Tibial nerve (tissue), 4 donors: ENCODE results near the gene DDC.

Experiments
- EP300 ChIP-seq, 2 donors: sonication (generic); formaldehyde crosslinking; IDR thresholded peaks; one replicate each; pipeline ENCODE4 v1.6.1; 2017; ENCODE audit warnings: antibody characterized with exemption in 2 of 2, mild to moderate bottlenecking in 1 of 2
- TF ChIP-seq, protein P1 (sequence below), 5 experiments: fragments of 200-600 bp in 3 of 5; fragments of 450-650 bp in 2 of 5; sonication (generic) in 3 of 5; IDR thresholded peaks; one replicate each; pipeline ENCODE4 v1.5.1; 2016 to 2019; ENCODE audit warnings: antibody characterized with exemption in 5 of 5, mild to moderate bottlenecking in 3 of 5, moderate library complexity in 2 of 5

DNA sequence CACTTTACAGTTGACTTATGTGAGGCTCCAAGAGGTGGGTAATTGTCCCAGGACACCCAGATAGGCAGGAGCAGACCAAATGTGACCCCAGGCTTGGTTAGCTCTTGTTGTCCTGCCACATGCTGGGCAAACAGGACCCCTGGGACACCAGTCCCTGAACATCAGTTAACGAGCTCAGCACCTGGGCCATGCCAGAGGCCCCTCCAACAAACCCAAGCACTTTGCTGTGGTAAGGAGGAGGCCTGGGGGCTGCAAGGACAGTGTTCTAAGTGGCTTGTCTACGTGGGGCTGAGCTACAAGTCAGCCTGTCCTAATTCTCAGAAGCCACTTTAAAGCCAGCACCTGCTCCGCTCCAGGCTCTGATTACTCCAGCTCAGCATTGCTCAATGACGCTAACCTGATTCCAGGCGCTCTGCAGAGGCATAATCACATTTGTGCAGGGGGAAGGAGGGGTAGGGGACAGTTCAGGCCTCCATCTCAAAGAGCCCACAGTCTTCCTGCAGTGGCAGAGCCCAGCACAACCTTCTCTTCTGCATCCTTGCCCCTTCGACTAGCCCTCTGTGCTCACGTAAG, 57.2 kb downstream of the DDC start:
- TF ChIP-seq, protein P1, sequence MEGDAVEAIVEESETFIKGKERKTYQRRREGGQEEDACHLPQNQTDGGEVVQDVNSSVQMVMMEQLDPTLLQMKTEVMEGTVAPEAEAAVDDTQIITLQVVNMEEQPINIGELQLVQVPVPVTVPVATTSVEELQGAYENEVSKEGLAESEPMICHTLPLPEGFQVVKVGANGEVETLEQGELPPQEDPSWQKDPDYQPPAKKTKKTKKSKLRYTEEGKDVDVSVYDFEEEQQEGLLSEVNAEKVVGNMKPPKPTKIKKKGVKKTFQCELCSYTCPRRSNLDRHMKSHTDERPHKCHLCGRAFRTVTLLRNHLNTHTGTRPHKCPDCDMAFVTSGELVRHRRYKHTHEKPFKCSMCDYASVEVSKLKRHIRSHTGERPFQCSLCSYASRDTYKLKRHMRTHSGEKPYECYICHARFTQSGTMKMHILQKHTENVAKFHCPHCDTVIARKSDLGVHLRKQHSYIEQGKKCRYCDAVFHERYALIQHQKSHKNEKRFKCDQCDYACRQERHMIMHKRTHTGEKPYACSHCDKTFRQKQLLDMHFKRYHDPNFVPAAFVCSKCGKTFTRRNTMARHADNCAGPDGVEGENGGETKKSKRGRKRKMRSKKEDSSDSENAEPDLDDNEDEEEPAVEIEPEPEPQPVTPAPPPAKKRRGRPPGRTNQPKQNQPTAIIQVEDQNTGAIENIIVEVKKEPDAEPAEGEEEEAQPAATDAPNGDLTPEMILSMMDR (IDR thresholded peaks at IDR 0.05), result no peak
- TF ChIP-seq EP300 (IDR thresholded peaks at IDR 0.05), result no peak
